ENCODE measurements around the gene ZNF280B. TPM values are rescaled to one million over a fixed set of nuclear protein-coding genes. Genes with fewer than 3 reads are reported as not detected.

The ZNF280B gene
- total RNA-seq, 1 experiment from 2014 or later, result not detected

DNA sequence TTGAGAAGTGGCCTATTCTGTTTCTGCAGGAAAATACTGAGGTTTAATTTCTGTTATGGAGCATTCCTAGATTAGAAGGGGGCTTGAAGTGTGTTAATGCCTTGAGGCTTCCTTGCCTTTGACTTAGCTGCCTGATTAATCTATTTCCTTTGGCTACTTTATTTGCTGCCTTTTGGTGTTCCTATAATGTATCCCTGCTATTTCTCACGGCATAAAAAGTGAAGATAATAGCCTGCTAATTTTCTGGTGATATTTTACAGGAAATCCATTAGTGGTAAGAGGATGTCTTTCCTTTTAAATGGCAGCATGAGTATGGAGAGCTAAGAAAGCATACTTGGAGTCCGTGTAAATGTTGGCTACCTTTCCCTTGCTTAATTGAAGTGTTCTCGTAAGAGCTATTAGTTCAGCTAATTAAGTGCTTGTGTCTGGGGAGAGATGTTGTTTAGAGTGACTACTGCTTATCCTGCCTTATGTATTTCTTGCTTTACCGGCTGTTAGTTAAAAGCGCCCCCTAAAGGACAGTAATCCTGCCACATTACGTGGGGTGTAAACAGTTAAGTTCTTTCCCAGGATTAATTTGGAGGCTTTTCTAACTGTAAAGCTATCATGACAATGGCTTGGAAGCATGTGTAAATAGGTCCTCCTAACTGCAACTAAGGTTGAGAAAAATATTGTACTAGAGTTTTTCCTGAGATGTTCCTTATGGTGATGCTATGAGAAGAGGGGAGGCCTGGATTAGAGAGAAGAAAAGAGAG is 45.6 kb downstream of the ZNF280B start:
- peaks cover 17% of the 10 kb centered on the region for H3K9me3 Mint-ChIP-seq (ENCODE audit: unreplicated experiment)
- H3K27me3 Mint-ChIP-seq (ENCODE audit: insufficient read depth, unreplicated experiment), result peaks cover 43% of the 10 kb centered on the region
- CTCF ChIA-PET, result interaction anchor here (0.6 to 4.9 kb wide), 22 partner anchors 11 to 666 kb away, joined by 3 to 73 read pairs (median 4); no protein-coding TSS in a partner anchor
- no peaks in the 10 kb centered on the region for H3K36me3 Mint-ChIP-seq (ENCODE audit: insufficient read depth, unreplicated experiment)
- peak; percentile 21 for DNase-seq (ENCODE audit: unreplicated experiment)
- POLR2A ChIA-PET, result interaction anchor here (0.6 kb wide), 2 partner anchors 45 to 239 kb away, joined by 3 read pairs; no protein-coding TSS in a partner anchor
- no peak overlapping the region for H3K27ac Mint-ChIP-seq (ENCODE audit: low read depth, unreplicated experiment)
- TF ChIP-seq, protein P1, sequence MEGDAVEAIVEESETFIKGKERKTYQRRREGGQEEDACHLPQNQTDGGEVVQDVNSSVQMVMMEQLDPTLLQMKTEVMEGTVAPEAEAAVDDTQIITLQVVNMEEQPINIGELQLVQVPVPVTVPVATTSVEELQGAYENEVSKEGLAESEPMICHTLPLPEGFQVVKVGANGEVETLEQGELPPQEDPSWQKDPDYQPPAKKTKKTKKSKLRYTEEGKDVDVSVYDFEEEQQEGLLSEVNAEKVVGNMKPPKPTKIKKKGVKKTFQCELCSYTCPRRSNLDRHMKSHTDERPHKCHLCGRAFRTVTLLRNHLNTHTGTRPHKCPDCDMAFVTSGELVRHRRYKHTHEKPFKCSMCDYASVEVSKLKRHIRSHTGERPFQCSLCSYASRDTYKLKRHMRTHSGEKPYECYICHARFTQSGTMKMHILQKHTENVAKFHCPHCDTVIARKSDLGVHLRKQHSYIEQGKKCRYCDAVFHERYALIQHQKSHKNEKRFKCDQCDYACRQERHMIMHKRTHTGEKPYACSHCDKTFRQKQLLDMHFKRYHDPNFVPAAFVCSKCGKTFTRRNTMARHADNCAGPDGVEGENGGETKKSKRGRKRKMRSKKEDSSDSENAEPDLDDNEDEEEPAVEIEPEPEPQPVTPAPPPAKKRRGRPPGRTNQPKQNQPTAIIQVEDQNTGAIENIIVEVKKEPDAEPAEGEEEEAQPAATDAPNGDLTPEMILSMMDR (IDR thresholded peaks at IDR 0.05; ENCODE audit: unreplicated experiment), result peak; percentile 15
- H3K4me1 Mint-ChIP-seq (ENCODE audit: insufficient read depth, unreplicated experiment), result peaks cover 3% of the 10 kb centered on the region
- BruUV-seq (replicated peaks), result no TSS peak
- no peak overlapping the region for H3K4me3 Mint-ChIP-seq (ENCODE audit: unreplicated experiment)
- intact Hi-C loops (cut with micrococcal nuclease), result no loop called here

DNA sequence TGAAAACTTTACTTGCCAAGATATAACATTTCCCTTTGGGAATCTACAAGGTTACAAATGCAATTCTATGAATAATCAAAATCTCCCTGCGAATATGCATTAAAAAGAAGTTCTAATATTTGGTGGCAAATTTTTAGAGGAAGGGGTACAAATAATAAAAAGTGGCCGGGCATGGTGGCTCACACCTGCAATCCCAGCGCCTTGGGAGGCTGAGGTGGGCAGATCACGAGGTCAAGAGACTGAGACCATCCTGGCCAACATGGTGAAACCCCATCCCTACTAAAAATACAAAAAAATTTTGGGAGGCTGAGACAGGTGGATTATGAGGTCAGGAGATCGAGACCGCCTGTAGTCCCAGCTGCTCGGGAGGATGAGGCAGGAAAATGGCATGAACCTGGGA is 47.0 kb downstream of the ZNF280B start:
- intact Hi-C loops (cut with micrococcal nuclease), result no loop called here
- Mint-ChIP-seq H3K9me3 (ENCODE audit: unreplicated experiment) (peaks cover 17% of the 10 kb centered on the region), H3K27me3 (ENCODE audit: insufficient read depth, unreplicated experiment) (peaks cover 43% of the 10 kb centered on the region)

DNA sequence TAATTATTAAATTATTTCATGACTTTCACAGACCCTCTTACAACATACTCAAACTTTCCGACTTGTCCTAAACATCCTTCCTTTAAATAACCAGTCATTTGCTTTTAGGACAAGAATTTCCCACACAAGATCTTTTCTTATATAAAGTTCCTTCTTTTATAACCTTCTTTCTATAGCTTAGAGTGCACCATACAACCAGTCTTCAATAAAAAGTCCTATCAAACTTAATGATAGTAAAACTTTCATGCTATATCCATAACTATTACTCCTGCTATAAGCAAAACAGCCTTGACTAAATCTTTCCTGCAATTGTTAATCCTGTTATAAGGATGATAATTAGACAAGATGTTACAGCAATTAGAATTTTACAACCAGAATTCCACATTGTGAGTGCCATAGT is 47.4 kb downstream of the ZNF280B start:
- TF ChIP-seq, protein P1 (IDR thresholded peaks at IDR 0.05; ENCODE audit: unreplicated experiment), result no peak
- H3K27me3 Mint-ChIP-seq (ENCODE audit: insufficient read depth, unreplicated experiment), result peaks cover 43% of the 10 kb centered on the region
- intact Hi-C loops (cut with micrococcal nuclease), result no loop called here
- BruUV-seq (replicated peaks), result no TSS peak
- H3K27ac Mint-ChIP-seq (ENCODE audit: low read depth, unreplicated experiment), result no peak overlapping the region
- POLR2A ChIA-PET, result no interaction called here
- H3K36me3 Mint-ChIP-seq (ENCODE audit: insufficient read depth, unreplicated experiment), result no peaks in the 10 kb centered on the region
- CTCF ChIA-PET, result no interaction called here
- H3K4me1 Mint-ChIP-seq (ENCODE audit: insufficient read depth, unreplicated experiment), result peaks cover 3% of the 10 kb centered on the region
- DNase-seq (ENCODE audit: unreplicated experiment), result no peak
- no peak overlapping the region for H3K4me3 Mint-ChIP-seq (ENCODE audit: unreplicated experiment)
- peaks cover 17% of the 10 kb centered on the region for H3K9me3 Mint-ChIP-seq (ENCODE audit: unreplicated experiment)

More for the DNA sequence above, 47.0 kb downstream of the ZNF280B start:
- POLR2A ChIA-PET, result no interaction called here
- BruUV-seq (replicated peaks), result no TSS peak
- DNase-seq (ENCODE audit: unreplicated experiment), result no peak
- H3K36me3 Mint-ChIP-seq (ENCODE audit: insufficient read depth, unreplicated experiment), result no peaks in the 10 kb centered on the region
- H3K4me3 Mint-ChIP-seq (ENCODE audit: unreplicated experiment), result no peak overlapping the region
- no peak overlapping the region for H3K27ac Mint-ChIP-seq (ENCODE audit: low read depth, unreplicated experiment)
- CTCF ChIA-PET, result interaction anchor here (0.6 to 4.9 kb wide), 8 partner anchors 93 to 505 kb away, joined by 3 to 73 read pairs (median 3); no protein-coding TSS in a partner anchor
- TF ChIP-seq, protein P1 (IDR thresholded peaks at IDR 0.05; ENCODE audit: unreplicated experiment), result no peak
- peaks cover 3% of the 10 kb centered on the region for H3K4me1 Mint-ChIP-seq (ENCODE audit: insufficient read depth, unreplicated experiment)

DNA sequence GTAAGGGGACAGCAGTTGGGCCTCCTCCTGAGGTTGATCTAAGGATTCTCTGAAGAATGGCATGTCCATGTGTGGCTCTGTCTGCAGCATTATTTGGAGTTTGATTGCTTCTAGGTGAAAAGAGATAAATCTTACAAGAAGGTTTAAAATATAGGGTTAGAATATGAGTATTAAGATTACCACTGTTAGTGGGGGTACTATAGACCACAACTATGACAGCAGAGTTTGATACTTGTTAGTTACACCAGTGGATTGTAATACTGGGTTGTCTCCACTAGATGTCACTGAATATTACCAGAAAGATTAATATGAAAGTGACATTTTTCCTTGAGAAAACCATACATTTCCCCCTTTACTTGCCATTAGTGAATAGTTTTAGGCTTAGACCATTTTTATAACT is 47.9 kb downstream of the ZNF280B start:
- H3K4me1 Mint-ChIP-seq (ENCODE audit: insufficient read depth, unreplicated experiment), result peaks cover 3% of the 10 kb centered on the region
- TF ChIP-seq, protein P1 (IDR thresholded peaks at IDR 0.05; ENCODE audit: unreplicated experiment), result peak; percentile 35
- DNase-seq (ENCODE audit: unreplicated experiment), result peak; percentile 14
- no peaks in the 10 kb centered on the region for H3K36me3 Mint-ChIP-seq (ENCODE audit: insufficient read depth, unreplicated experiment)
- H3K4me3 Mint-ChIP-seq (ENCODE audit: unreplicated experiment), result no peak overlapping the region
- intact Hi-C loops (cut with micrococcal nuclease), result no loop called here
- H3K27me3 Mint-ChIP-seq (ENCODE audit: insufficient read depth, unreplicated experiment), result peaks cover 44% of the 10 kb centered on the region
- H3K9me3 Mint-ChIP-seq (ENCODE audit: unreplicated experiment), result peaks cover 17% of the 10 kb centered on the region
- no TSS peak for BruUV-seq (replicated peaks)
- no peak overlapping the region for H3K27ac Mint-ChIP-seq (ENCODE audit: low read depth, unreplicated experiment)
- ChIA-PET CTCF (no interaction called here), POLR2A (no interaction called here)

Data from MCF 10A (cell line).